HG02885 (cell line): Measurements from ENCODE around the gene TLK1.

Experiments used
- ATAC-seq: cut with Tn5 transposase; IDR thresholded peaks from one replicate; pipeline ENCODE4 v1.9.1; 2021; ENCODE audit warnings: mild to moderate bottlenecking; ENCODE audit not compliant: unreplicated experiment, poor library complexity

Gene TLK1

DNA sequence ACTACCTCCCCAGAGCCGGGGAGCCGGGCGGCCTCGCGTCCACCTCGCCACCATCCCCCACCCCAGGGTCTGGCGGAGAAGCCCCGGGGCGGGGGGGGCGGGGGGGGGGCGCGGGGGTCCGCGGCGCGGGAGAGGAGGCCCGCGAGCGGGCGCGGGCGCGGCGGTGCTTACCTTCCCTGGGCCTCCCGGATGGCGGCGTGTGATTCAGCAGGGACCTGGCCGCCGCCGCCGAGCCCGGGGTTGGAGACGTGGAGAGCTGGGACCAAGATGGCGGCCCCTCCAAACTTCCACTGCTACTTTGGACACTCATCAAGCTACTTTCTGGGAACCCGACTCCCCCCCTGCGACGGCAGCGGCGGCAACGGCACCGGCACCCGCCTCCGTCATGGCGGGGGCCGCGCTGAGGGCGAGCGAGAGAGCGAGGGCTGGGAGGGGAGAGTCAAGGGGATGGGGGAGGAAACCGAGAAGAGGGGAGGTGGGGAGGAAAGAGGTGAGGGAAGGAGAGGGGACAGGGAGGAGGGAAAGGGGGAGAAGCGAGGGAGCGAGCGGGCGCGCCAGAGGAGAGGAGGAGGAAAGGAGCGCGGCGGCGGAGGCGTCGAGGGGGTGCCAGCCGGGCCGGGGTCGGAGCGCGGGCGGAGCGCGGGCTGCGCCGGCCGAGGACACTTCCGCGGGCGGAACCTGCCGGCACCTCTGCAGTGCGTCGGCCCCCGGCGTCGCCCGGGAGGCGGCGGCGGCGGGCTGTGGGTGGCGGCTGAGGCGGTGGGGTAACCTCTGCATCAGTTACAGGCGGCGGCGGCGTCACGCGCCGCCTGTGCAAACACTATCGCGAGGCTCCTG is at the start of gene TLK1:
TSS of gene TLK1 (minus strand) at position 775 of the 837 bp plus-strand sequence. CDS start at position 310, 465 bp downstream.
- ATAC-seq: peak; percentile 47

DNA sequence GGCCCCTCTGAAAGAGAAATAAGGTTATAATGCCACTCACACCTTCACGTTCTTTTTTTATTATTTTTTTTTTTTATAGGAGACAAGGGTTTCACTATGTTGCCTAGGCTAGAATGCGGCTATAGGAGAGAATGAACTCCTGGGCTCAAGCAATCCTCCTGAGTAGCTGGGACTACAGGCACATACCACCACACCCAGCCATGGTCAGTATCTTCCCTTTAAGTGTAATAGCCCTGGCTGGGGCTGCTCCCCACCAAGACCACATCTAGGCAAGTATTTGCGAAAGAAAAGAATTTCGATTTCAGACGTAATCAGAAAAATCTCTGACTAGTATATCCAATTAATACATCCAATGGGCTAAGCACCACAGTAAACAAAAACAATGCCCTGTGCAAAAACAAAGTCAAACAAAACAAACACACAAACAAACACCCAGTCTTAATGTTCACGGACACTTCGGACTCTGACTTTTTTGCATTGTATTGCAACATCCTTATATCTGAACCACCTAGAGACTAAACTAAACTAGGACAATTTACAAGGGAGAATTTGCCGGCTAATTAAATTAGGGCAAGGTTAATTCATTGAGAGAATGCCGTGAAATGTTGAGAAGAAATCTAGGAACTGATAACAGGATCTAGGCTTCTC is 49.6 kb upstream of the TLK1 start:
- ATAC-seq: no peak

DNA sequence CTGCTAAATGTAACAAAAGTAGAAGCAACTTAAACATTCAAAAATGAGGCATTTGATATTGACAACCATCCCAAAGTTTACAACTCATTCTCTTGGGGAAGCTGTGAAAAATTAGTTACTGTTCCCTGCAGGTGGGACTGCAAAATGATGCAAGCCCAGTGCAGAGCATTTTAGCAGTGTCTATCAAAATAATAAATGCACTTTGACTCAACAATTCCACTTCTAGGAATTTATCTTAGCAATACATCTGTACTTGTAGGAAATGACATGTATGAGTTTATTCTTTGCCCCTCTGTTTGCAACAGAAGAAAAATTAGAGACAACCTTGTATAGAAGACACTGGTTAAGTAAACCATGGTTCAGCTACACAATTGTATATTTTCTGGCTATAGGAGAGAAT is 48.0 kb upstream of the TLK1 start:
- no peak for ATAC-seq

DNA sequence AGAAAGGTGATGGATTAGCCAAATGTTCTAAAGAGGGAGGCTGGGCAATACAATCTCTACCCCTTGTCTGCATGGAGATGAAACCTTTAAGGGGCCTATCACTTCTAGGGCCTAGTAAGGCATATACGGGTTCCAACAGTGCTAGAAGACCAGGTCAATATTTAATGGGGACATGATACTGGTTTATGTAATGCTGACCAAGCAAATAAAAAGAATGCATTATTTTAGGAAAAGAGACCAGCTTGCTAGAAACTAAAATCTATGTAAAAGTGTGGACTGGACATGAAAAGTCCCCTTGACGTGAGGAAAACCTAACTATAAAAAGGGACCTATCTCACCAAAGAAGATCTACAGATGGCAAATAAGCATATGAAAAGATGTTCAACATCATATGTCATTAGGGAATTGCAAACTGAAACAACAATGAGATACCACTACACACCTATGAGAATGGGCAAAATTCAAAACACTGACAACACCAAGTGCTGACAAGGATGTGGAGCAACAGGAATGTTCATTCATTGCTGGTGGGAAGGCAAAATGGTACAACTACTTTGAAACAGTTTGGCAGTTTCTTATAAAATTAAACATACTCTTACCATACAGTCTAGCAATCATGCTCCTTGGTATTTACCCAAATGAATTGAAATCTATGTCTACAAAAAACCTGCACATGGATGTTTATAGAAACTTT is 45.9 kb upstream of the TLK1 start:
- ATAC-seq: no peak

DNA sequence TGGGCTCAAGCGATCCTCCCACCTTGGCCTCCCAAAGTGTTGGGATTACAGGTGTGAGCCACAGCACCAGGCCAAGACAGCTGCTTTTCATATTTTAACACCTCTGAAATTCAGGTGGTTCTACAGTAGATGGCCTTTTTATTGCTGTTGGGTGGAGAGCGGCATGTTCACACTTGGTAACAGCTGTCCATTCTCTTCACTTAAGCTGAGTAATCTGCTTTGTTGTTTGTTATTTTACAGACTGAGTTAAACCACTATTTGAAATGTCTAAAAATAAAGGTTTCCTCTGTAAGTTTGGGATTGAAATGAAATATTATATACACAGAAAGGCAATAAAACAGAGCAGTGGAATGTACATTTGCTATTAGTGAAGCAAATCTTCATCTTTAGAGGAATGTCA is 44.9 kb upstream of the TLK1 start:
- no peak for ATAC-seq

DNA sequence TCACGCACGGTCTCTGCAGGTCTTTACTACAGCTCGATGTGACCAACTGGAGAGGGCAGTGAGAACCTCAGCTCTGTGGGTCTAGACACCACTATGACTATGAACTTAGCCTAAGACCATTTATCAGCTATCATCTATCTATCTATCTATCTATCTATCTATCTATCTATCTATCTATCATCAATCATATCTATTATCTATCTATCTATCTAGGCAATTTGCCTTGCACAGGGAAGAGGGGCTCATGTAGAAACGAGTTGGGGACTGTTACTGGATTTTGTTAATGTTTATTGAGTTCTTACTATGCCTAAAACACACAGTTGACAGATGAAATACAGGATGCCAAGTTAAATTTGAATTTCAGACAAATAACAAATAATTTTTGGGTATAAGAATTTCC is 41.1 kb upstream of the TLK1 start:
- no peak for ATAC-seq

DNA sequence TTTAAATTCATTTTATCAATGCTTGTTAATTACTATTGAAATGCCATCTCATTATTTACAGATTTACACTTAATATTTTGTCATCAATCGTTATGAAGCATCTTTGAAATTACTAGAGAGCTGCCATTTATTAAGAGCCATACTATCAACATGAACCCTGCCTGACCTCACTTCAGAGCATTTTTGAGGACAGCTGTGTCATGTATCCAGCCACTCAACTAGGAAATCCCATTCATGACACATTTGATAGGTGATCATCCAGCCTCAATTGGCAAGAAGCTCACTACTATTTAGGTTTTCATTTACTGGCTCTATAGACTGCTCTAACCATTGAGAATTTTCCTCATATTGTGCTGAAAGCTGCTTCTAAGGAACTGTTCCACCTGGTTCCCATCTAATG is 40.6 kb upstream of the TLK1 start:
- ATAC-seq: no peak

DNA sequence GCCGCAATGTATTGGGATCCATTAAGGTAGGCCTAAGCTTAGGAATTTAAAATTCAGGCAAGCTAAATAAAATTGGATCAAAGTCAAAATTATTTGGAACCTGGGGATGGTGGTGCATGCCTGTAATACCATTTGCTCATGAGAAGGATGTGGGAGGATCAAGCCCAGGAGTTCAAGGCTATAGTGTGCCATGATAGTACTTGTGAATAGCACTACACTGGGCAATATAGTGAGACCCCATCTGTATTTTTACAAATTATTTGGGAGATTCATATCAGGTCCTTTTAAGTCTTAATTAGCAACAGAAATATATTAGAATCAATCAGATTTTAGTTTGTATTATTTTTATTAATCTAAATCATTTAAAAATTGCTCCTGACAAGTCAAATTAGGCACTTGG is 39.8 kb upstream of the TLK1 start:
- no peak for ATAC-seq

DNA sequence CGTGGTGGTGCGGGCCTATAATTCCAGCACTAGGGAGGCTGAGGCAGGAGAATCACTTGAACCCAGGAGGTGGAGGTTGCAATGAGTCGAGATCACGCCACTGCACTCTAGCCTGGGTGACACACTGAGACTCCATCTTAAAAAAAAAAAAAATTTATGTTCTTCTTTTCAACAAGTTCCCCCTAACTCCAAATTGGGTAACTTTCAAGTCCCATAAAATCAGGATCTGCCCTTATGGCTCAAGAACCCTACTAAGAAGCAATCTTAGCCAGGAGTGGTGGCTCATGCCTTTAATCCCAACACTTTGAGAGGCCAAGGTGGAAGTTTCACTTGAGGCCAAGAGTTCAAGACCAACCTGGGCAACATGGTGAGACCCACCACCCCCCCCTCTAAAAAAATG is 30.3 kb upstream of the TLK1 start:
- ATAC-seq: no peak

DNA sequence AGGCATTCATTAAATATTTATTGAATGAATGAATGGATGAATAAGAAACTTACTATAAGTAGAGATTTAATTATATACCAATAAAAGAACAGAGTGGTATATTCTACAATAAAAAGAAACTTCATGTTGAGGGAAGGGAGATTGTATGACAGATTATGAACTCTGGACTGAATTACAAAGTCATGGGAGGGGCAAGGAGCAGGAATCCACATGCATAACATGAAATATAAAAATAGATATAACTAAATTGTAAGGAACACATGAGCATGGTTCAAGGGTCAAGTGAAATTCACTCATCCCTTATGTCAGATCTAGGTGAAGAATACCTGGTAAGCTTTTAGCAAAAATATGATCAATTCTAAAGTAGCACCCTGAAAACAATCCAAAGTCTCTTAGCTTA is 27.1 kb upstream of the TLK1 start:
- no peak for ATAC-seq

DNA sequence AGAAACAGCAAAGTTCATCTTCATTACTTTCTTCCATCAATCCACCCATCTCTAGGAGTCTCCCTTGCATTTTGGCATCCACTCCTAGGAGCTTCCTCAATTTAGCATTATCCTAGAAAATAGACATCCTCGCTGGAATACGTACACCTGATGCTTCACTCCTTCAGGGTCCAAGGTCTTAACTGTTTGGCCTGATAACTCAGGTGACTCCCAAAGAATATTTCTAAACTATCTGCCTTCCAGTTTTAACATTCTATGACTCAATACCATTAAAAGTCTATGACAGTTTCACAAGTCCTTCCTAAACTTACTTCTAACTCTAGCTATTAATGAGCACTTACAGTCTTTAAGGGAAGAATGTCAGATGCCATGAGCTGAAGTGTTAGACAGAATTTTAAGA is 26.5 kb upstream of the TLK1 start:
- no peak for ATAC-seq

DNA sequence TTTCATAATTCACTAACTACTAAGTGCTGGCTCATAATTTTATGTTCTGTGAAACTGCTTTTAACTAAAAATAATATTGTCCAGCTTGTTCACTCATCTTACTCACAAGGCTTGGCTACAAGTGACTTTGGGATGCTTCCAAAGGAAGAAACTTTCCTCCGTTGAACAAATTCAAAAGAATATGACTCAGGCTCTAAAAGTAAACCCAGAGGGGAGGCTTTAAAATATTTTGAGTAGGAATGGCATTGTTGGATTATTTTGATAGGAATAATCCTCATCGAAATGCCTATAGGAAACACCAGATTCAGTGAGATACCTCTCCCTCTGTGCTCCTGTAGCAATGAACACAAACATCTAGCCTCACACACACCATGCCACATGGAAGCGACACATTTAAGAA is 25.2 kb upstream of the TLK1 start:
- ATAC-seq: no peak

DNA sequence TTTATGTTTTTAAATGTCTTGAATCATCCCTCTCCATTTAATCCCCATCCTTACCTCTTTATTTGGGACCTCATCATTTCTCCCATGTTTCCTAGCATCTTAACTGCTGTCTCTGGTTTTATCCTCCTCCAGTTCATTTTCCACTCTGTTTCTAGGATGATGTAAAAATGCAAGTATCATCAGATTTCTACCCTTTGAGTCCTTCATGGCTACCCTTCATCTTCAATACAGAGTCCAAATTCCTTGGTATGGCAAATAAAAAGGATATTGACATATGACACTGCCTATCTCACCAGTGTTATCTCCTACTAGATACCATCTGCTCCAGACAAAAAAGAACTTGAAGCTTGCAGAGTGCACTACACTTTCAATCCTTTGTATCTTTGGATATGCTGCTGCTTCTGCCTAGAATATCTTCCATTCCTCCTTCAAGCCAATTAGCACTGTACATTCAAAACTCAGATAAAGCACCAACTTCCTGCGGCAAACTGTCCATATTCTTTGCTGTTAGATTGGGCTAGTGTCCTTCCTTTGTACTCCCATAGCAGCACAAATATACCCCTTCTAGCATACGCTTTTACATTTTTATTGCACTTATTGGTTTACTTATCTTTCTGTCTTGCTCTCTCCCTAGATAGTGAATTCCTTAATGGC is 24.6 kb upstream of the TLK1 start:
- ATAC-seq: no peak

DNA sequence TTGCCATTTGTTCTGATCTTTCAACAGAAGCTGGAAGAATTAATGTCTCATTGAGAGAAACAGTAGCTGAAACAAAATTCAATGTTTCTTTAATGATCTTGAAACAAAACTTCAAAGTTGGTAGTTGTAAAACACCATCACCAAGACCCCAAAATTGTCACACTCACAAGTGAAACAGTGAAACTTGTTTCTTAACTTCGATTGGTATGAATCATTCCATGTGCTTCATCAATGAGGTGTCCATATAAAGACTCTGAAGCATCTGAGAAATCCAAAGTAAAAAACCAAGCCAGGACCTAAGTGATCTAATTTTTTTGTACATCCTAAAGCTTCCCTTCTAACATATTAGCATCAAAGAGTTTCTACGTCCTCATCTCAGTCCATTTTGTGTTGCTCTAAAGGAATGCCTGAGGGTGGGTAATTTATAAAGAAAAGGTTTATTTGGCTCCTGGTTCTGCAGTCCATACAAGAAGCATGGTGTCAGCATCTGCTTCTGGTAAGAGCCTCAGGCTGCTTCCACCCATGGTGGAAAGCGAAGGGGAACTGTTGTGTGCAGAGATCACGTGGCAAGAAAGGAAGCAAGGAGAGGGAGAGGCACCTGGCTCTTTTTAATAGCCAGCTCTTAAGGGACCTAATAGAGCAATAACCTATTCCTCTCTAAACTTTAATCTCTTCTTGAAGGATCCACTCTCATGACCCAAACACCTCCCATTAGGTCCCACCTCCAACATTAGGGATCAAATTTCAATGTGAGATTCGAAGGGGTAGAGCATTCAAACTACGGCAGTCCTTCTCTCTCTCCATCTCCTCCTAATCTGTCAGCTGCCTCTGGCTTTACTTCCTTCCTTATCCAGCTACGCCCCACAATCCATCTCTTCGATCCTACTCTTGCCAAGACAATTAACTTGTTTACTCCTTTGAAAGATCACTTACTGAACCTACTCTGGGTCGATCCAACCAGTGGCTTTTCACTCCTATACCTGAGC is 20.7 kb upstream of the TLK1 start:
- ATAC-seq: no peak

DNA sequence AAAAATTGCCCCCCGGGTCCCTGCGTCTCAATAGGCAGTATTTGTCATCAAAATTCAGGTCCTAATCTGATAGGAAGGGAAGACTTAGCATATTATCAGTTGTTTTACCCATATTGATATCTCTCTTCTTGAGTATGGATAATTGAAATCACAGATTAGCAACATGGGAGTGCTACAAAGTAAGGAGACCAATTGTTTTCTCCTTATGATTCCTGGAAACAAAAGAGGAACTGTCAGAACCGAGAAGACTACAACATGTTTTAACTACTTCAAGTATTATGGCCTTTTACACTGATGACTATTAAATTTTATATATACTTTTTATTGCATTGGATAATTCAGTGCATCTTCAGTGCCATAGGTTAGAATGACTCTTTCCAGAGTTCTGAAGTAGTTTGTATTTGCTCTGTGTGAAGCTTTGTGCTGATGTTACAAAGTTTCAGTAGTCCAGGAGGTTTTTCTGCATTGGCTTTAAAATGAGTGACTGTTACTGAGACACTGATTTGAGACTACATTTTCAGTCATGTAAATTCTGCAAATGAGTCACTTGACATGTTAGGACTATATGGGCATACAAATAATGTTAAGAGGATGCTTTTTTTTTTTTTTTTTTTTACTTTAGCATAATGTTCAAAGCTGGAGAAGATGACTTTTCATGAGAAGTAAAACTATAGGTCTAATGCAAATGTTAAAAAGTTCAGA is 19.7 kb upstream of the TLK1 start:
- ATAC-seq: peak; percentile 66

DNA sequence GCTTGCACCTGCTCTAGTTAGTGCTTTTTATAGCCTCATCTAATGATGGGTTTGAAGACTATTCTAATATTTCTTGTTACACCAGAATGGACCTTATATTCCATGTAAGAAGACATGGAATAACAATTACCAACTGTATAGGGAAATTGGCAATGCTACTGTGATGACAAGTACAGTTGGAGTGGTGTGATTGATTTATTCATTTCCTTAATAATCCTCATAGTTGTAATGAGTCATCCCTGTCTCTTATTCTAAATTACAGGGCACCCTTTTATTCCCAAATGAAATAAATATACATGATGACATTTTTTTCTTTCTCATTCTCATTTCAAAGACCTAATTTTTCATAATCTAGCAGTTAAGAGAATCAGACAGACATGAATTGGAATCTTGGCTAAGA is 18.3 kb upstream of the TLK1 start:
- no peak for ATAC-seq

DNA sequence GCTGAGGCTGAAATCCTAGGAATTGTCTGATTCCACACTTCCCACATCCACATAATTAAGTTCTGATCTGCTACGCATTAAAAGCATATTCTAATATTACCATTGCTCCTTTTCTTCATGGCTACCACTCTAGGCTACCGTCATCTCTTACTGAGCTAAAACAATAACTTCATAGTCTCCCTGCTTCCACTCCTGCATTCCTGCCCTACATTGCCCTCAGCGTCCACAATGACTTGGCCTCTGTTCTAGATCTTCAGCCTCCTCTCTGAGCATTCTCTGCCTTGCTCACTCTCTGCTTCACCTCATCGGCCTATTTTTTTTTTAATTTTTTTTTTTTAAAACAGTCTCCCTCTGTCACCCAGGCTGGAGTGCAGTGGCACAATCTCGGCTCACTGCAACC is 15.8 kb upstream of the TLK1 start:
- no peak for ATAC-seq

DNA sequence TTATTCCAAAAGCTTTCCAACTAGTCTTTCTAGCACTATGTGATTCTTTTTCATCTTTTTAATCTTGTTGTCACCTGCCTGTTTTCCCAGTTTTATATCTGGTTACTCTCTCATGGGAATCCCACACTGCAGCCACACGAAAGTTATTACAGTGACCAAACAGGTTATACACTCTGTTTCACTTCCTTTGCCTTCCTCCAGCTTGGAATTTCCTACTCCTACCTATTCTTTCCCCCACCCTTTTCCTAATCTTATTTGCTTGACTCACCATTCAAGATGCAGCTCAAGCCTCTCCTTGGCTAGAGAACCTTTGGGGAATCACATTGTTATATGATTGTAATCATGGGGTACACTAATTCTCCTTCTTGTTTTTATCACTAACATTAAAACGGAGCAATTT is 13.4 kb upstream of the TLK1 start:
- ATAC-seq: no peak

DNA sequence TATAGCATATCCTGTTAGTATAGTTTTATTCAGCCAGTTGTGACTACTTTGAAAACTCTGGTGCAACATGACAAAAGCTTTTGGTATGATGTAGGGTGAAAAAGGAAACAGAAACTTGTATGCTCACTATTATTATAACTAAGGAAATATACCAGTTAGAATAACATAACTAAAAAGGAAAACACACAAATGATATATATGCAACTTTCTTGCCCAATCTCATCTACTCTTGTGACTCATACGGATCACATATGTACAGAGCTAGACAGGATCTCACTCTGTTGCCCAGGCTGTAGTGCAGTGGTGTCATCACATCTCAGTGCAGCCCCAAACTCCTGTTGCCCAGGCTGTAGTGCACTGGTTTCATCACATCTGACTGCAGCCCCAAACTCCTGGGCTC is 12.4 kb upstream of the TLK1 start:
- ATAC-seq: peak; percentile 46
